Neural cell (in vitro differentiated cells): ENCODE data around the gene CDH4.

Source experiments
- CTCF ChIP-seq: fragments of 450-650 bp; IDR thresholded peaks from 2 replicates; pipeline ENCODE4 v1.5.1; 2014; ENCODE audit warnings: antibody characterized with exemption, mild to moderate bottlenecking, moderate library complexity; ENCODE audit not compliant: poor library complexity, severe bottlenecking
- EP300 ChIP-seq: fragments of 450-650 bp; conservative IDR thresholded peaks from 2 replicates; pipeline ENCODE4 v1.6.1; 2014; ENCODE audit warnings: antibody characterized with exemption, mild to moderate bottlenecking, moderate library complexity; ENCODE audit not compliant: poor library complexity, severe bottlenecking
- EZH2 ChIP-seq: fragments of 200-600, 300-800 bp; shearing (Covaris generic), sonication (generic); IDR thresholded peaks from 2 replicates; pipeline ENCODE4 v1.6.1; 2014; ENCODE audit warnings: antibody characterized with exemption, low read length, borderline replicate concordance, mild to moderate bottlenecking; ENCODE audit not compliant: insufficient read depth, poor library complexity, severe bottlenecking
- MXI1 ChIP-seq: fragments of 450-650 bp; conservative IDR thresholded peaks from 2 replicates; pipeline ENCODE4 v1.6.1; 2014; ENCODE audit warnings: antibody characterized with exemption, mild to moderate bottlenecking; ENCODE audit not compliant: poor library complexity, severe bottlenecking
- POLR2AphosphoS5 ChIP-seq: IDR thresholded peaks from 2 replicates; pipeline ENCODE4 v1.6.1; 2012
- RAD21 ChIP-seq: fragments of 450-650 bp; conservative IDR thresholded peaks from 2 replicates; pipeline ENCODE4 v1.6.1; 2014; ENCODE audit warnings: antibody characterized with exemption, mild to moderate bottlenecking, moderate library complexity
- REST ChIP-seq: IDR thresholded peaks from 2 replicates; pipeline ENCODE4 v1.6.1; 2012; ENCODE audit warnings: borderline replicate concordance
- SMC3 ChIP-seq: fragments of 450-650 bp; conservative IDR thresholded peaks from 2 replicates; pipeline ENCODE4 v1.6.1; 2014; ENCODE audit warnings: antibody characterized with exemption, mild to moderate bottlenecking, moderate library complexity; ENCODE audit not compliant: poor library complexity
- TAF1 ChIP-seq: IDR thresholded peaks from 2 replicates; pipeline ENCODE4 v1.6.1; 2012; ENCODE audit warnings: low read depth

- TF ChIP-seq CTCF = no peak
- TF ChIP-seq SMC3 = no peak
- TF ChIP-seq RAD21 = no peak
- TF ChIP-seq POLR2AphosphoS5 = no peak
- no peak for TF ChIP-seq REST
- TF ChIP-seq EZH2 = no peak
- no peak for TF ChIP-seq EP300
- TF ChIP-seq MXI1 = no peak
- no peak for TF ChIP-seq TAF1
These were observed 445.9 kb downstream of the CDH4 start for GRCh38 chr20:61697666-61698597.
